Progenitor cell of endocrine pancreas (in vitro differentiated cells): ENCODE data around the gene CHMP4A. TPM values are rescaled to one million over a fixed set of nuclear protein-coding genes. Genes with fewer than 3 reads are reported as not detected.

ENCODE experiments used
- DNase-seq: peaks from one replicate; pipeline ENCODE4 v3.0.0; 2021; ENCODE audit warnings: low spot score; ENCODE audit not compliant: unreplicated experiment
- H3K27ac Mint-ChIP-seq: 2 replicates; pipeline ENCODE4 v1.8.0; 2021; ENCODE audit warnings: mild to moderate bottlenecking, moderate library complexity, mixed read lengths
- H3K27me3 Mint-ChIP-seq: 2 replicates; pipeline ENCODE4 v1.8.0; 2021; ENCODE audit warnings: mixed read lengths
- H3K36me3 Mint-ChIP-seq: 2 replicates; pipeline ENCODE4 v1.8.0; 2022; ENCODE audit warnings: mixed read lengths; ENCODE audit not compliant: insufficient read depth
- H3K4me1 Mint-ChIP-seq: 2 replicates; pipeline ENCODE4 v1.8.0; 2021; ENCODE audit warnings: low read depth, mixed read lengths
- H3K4me3 Mint-ChIP-seq: 2 replicates; pipeline ENCODE4 v1.8.0; 2021; ENCODE audit warnings: low read depth, mild to moderate bottlenecking, moderate library complexity, mixed read lengths
- H3K9me3 Mint-ChIP-seq: 2 replicates; pipeline ENCODE4 v1.8.0; 2021; ENCODE audit warnings: low read depth, mixed read lengths
- CTCF ChIP-seq: fragments of 200-600 bp; sonication (generic); IDR thresholded peaks from one replicate; pipeline ENCODE4 v1.5.0; 2021; ENCODE audit warnings: antibody characterized with exemption, mild to moderate bottlenecking; ENCODE audit not compliant: unreplicated experiment
- total RNA-seq: library from RNA; stranded (reverse); gene quantifications from 2 replicates; pipeline ENCODE4 v1.2.1, GENCODE V29; 2021

Gene CHMP4A
- total RNA-seq, 1 donor from 2014 or later = 54.3 TPM

GRCh38 chr14:24185026-24185425 is 28.3 kb downstream of the CHMP4A start:
- no peak overlapping the region for H3K4me3 Mint-ChIP-seq
- H3K9me3 Mint-ChIP-seq = no peaks in the 10 kb centered on the region
- H3K4me1 Mint-ChIP-seq = peaks cover 13% of the 10 kb centered on the region
- no peaks in the 10 kb centered on the region for H3K27me3 Mint-ChIP-seq
- no peak overlapping the region for H3K27ac Mint-ChIP-seq
- peaks cover 15% of the 10 kb centered on the region for H3K36me3 Mint-ChIP-seq
- no peak for TF ChIP-seq CTCF
- DNase-seq = no peak

- peaks cover 13% of the 10 kb centered on the region for H3K4me1 Mint-ChIP-seq
- H3K36me3 Mint-ChIP-seq = peaks cover 20% of the 10 kb centered on the region
- no peak for TF ChIP-seq CTCF
- H3K9me3 Mint-ChIP-seq = no peaks in the 10 kb centered on the region
- no peak for DNase-seq
- no peak overlapping the region for H3K27ac Mint-ChIP-seq
- no peaks in the 10 kb centered on the region for H3K27me3 Mint-ChIP-seq
- H3K4me3 Mint-ChIP-seq = no peak overlapping the region
Observed at GRCh38 chr14:24184104-24184970, 29.0 kb downstream of the CHMP4A start.

GRCh38 chr14:24183014-24183481 is 30.2 kb downstream of the CHMP4A start:
- H3K4me3 Mint-ChIP-seq = no peak overlapping the region
- DNase-seq = no peak
- TF ChIP-seq CTCF = no peak
- H3K9me3 Mint-ChIP-seq = no peaks in the 10 kb centered on the region
- H3K36me3 Mint-ChIP-seq = peaks cover 24% of the 10 kb centered on the region
- peaks cover 7% of the 10 kb centered on the region for H3K4me1 Mint-ChIP-seq
- H3K27ac Mint-ChIP-seq = peak overlapping the region; percentile 56
- no peaks in the 10 kb centered on the region for H3K27me3 Mint-ChIP-seq

GRCh38 chr14:24182110-24182882 is 31.0 kb downstream of the CHMP4A start:
- H3K4me3 Mint-ChIP-seq = no peak overlapping the region
- H3K27ac Mint-ChIP-seq = peak overlapping the region; percentile 88
- no peak for TF ChIP-seq CTCF
- no peaks in the 10 kb centered on the region for H3K27me3 Mint-ChIP-seq
- DNase-seq = no peak
- H3K36me3 Mint-ChIP-seq = peaks cover 26% of the 10 kb centered on the region
- no peaks in the 10 kb centered on the region for H3K9me3 Mint-ChIP-seq
- H3K4me1 Mint-ChIP-seq = peaks cover 2% of the 10 kb centered on the region

- DNase-seq = no peak
- H3K4me3 Mint-ChIP-seq = no peak overlapping the region
- H3K27me3 Mint-ChIP-seq = no peaks in the 10 kb centered on the region
- peaks cover 28% of the 10 kb centered on the region for H3K36me3 Mint-ChIP-seq
- TF ChIP-seq CTCF = no peak
- H3K9me3 Mint-ChIP-seq = no peaks in the 10 kb centered on the region
- H3K4me1 Mint-ChIP-seq = peaks cover 3% of the 10 kb centered on the region
- peak overlapping the region; percentile 88 for H3K27ac Mint-ChIP-seq
Observed at GRCh38 chr14:24181371-24182077, 31.8 kb downstream of the CHMP4A start.
